CD4-positive, alpha-beta T cell (primary cell): ENCODE measurements around the gene TMEM63A. TPM values are rescaled to one million over a fixed set of nuclear protein-coding genes. Genes with fewer than 3 reads are reported as not detected.

ENCODE experiments used
- ATAC-seq: fragments of 200-7000 bp; cut with Tn5 transposase; one replicate; pipeline ENCODE4 v1.10.0; 2022; ENCODE audit warnings: mild to moderate bottlenecking; ENCODE audit not compliant: poor library complexity
- CTCF ChIA-PET: fragments of 350-600 bp; sonication (Branson Sonifier 250); formaldehyde crosslinking; loops from one replicate; lab custom pipeline; 2021; ENCODE audit warnings: antibody characterized with exemption, inconsistent platforms; lab: Charles Lee
- POLR2A ChIA-PET: fragments of 350-600 bp; sonication (Branson Sonifier 250); formaldehyde crosslinking; loops from one replicate; lab custom pipeline; 2021; ENCODE audit warnings: antibody characterized with exemption, inconsistent platforms; lab: Charles Lee
- DNase-seq, 14 experiments: peaks; one replicate each; pipeline ENCODE4 v3.0.0-alpha.2; 2013 to 2020; ENCODE audit warnings: mixed read lengths in 2 of 14
- H3K27ac ChIP-seq, 2 donors: one replicate each; pipeline versions ENCODE4 v1.5.1 to v1.7.0; 2013; ENCODE audit warnings: low read length in 2 of 2, low read depth in 1 of 2, mild to moderate bottlenecking in 1 of 2
- H3K27me3 ChIP-seq, 2 experiments: 1 replicate in 1 of 2; 2 replicates in 1 of 2; pipeline versions ENCODE4 v1.6.1 to v1.7.0; 2013; ENCODE audit warnings: low read length in 2 of 2, control low read depth in 1 of 2, mild to moderate bottlenecking in 1 of 2, moderate library complexity in 1 of 2; ENCODE audit not compliant: insufficient read depth in 2 of 2, control insufficient read depth in 1 of 2
- H3K36me3 ChIP-seq: one replicate; pipeline ENCODE4 v1.6.1; 2013; ENCODE audit warnings: low read length, control low read depth; ENCODE audit not compliant: insufficient read depth
- H3K4me1 ChIP-seq: one replicate; pipeline ENCODE4 v1.6.1; 2013; ENCODE audit warnings: low read length, control low read depth; ENCODE audit not compliant: insufficient read depth
- H3K4me3 ChIP-seq: one replicate; pipeline ENCODE4 v1.5.1; 2013; ENCODE audit warnings: mild to moderate bottlenecking, low read length, moderate library complexity
- H3K9me3 ChIP-seq, 2 experiments: 1 replicate in 1 of 2; 2 replicates in 1 of 2; pipeline versions ENCODE4 v1.6.1 to v1.7.0; 2013; ENCODE audit warnings: low read length in 2 of 2, mild to moderate bottlenecking in 2 of 2, control low read depth in 1 of 2, moderate library complexity in 1 of 2; ENCODE audit not compliant: control insufficient read depth in 1 of 2, insufficient read depth in 1 of 2
- H3K27ac Mint-ChIP-seq: one replicate; pipeline ENCODE4 v1.8.0; 2020; ENCODE audit warnings: mixed read lengths
- H3K27me3 Mint-ChIP-seq: one replicate; pipeline ENCODE4 v1.8.0; 2021; ENCODE audit warnings: mixed read lengths
- H3K36me3 Mint-ChIP-seq: one replicate; pipeline ENCODE4 v1.8.0; 2021; ENCODE audit warnings: low read depth, mixed read lengths
- H3K4me1 Mint-ChIP-seq: one replicate; pipeline ENCODE4 v1.8.0; 2021; ENCODE audit warnings: low read depth, mixed read lengths
- H3K4me3 Mint-ChIP-seq: one replicate; pipeline ENCODE4 v1.8.0; 2020; ENCODE audit warnings: mild to moderate bottlenecking, mixed read lengths
- H3K9me3 Mint-ChIP-seq: one replicate; pipeline ENCODE4 v1.8.0; 2020; ENCODE audit warnings: mixed read lengths
- CTCF ChIP-seq: fragments of 200-600 bp; IDR thresholded peaks from one replicate; pipeline ENCODE4 v1.8.0; 2022; ENCODE audit warnings: antibody characterized with exemption, mild to moderate bottlenecking
- intact Hi-C, 2 experiments: fragments of 100-400 bp; cut with DNase I in 1 of 2; cut with micrococcal nuclease in 1 of 2; formaldehyde crosslinking; loops; one replicate each; pipeline versions ENCODE4 v1.15.1 to v1.9.0; 2023 to 2025; cut with DNase I, micrococcal nuclease
- total RNA-seq, 174 experiments: library from RNA in 2 of 174; stranded (reverse) in 2 of 174; gene quantifications; one replicate each; pipeline ENCODE4 v1.2.3 and lab custom pipeline; 2021 to 2026

Gene TMEM63A
- total RNA-seq, 2 experiments from 2014 or later, result 199 to 204 TPM

- H3K36me3 Mint-ChIP-seq, result no peaks in the 10 kb centered on the region
- no peak for TF ChIP-seq CTCF
- H3K9me3 Mint-ChIP-seq, result no peaks in the 10 kb centered on the region
- H3K4me1 Mint-ChIP-seq, result peaks cover 35% of the 10 kb centered on the region
- no peaks in the 10 kb centered on the region for H3K27me3 ChIP-seq
- ChIA-PET POLR2A (interaction anchor here (0.7 to 13.8 kb wide), 2 partner anchors 12 to 32 kb away, joined by 4 to 427 read pairs; partner anchors contain the start of genes PYCR2 and TMEM63A), CTCF (no interaction called here)
- ATAC-seq (no peak), DNase-seq (no peak)
- no peaks in the 10 kb centered on the region for H3K27me3 Mint-ChIP-seq
- no peaks in the 10 kb centered on the region for H3K36me3 ChIP-seq
- intact Hi-C loops, result loop anchor here in 1 of 2 experiments (10.0 kb wide), 1 partner anchor 117 kb away; the partner anchor contains the start of gene SRP9
- no peak overlapping the region for H3K4me3 ChIP-seq
- H3K4me1 ChIP-seq, result peaks cover 41% of the 10 kb centered on the region
- no peaks in the 10 kb centered on the region for H3K9me3 ChIP-seq
- no peak overlapping the region for H3K27ac Mint-ChIP-seq
- H3K27ac ChIP-seq, result no peak overlapping the region
- no peak overlapping the region for H3K4me3 Mint-ChIP-seq
These were observed 9.2 kb upstream of the TMEM63A start for GRCh38 chr1:225891229-225891972.

GRCh38 chr1:225890346-225891228 lies 8.4 kb upstream of the TMEM63A start:
- peak overlapping the region; percentile 20 for H3K4me3 Mint-ChIP-seq
- POLR2A ChIA-PET, result interaction anchor here (1.1 to 13.8 kb wide), 4 partner anchors 7 to 102 kb away, joined by 3 to 427 read pairs (median 10); partner anchors contain the start of genes PYCR2 and TMEM63A

More at GRCh38 chr1:225890346-225891228, 8.4 kb upstream of the TMEM63A start:
- H3K27ac ChIP-seq, result no peak overlapping the region
- H3K4me1 ChIP-seq, result peaks cover 33% of the 10 kb centered on the region
- H3K4me1 Mint-ChIP-seq, result peaks cover 26% of the 10 kb centered on the region
- no peaks in the 10 kb centered on the region for H3K9me3 ChIP-seq
- CTCF ChIA-PET, result no interaction called here
- no peaks in the 10 kb centered on the region for H3K27me3 Mint-ChIP-seq
- intact Hi-C loops, result loop anchor here in 1 of 2 experiments (10.0 kb wide), 1 partner anchor 116 kb away; the partner anchor contains the start of gene SRP9
- no peak overlapping the region for H3K27ac Mint-ChIP-seq
- H3K27me3 ChIP-seq, result no peaks in the 10 kb centered on the region
- no peaks in the 10 kb centered on the region for H3K9me3 Mint-ChIP-seq
- DNase-seq (no peak), ATAC-seq (no peak)
- TF ChIP-seq CTCF, result no peak
- H3K36me3 Mint-ChIP-seq, result no peaks in the 10 kb centered on the region
- H3K4me3 ChIP-seq, result no peak overlapping the region
- no peaks in the 10 kb centered on the region for H3K36me3 ChIP-seq
